Measurements from ENCODE around the gene HSPB2.

DNA sequence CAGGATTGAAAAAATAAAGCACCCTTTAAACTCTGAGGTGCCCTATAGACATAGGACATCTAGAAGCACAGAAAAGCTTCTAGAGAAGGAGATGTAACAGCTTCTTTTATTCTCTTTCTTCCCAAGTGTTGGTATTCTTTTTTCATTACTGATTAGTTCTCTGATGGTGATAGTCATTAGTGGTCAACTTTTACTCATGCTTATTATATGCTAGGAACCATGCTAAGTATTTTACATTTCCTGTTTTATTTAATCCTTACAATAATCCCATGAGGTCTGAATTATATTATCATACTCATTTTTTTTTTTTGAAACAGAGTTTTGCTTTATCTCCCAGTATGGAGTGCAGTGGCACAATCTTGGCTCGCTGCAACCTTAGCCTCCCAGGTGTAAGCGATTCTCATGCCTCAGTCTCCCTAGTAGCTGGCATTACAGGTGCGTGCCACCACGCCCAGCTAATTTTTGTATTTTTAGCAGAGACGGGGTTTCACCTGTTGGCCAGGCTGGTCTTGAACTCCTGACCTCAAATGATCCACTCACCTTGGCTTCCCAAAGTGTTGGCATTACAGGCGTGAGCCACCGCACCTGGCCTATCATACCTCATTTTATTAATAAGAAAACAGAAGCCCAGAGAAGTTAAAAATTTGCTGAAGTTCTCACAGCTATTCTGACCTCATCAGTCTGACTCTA lies 9.2 kb downstream of the HSPB2 start:
- TF ChIP-seq CTCF (IDR thresholded peaks at IDR 0.05): no peak
- no peak for TF ChIP-seq POLR2A (IDR thresholded peaks at IDR 0.05)

Measured in tibial nerve (tissue), 3 donors.